ENCODE data around the gene KRT3.

- TF ChIP-seq FOSL1 (IDR thresholded peaks at IDR 0.05; ENCODE audit: low read depth), result no peak
- no peak for TF ChIP-seq SP1 (IDR thresholded peaks at IDR 0.05; ENCODE audit: low read depth)
- TF ChIP-seq EGR1 (IDR thresholded peaks at IDR 0.05; ENCODE audit: low read depth), result no peak
- TF ChIP-seq, protein P1, sequence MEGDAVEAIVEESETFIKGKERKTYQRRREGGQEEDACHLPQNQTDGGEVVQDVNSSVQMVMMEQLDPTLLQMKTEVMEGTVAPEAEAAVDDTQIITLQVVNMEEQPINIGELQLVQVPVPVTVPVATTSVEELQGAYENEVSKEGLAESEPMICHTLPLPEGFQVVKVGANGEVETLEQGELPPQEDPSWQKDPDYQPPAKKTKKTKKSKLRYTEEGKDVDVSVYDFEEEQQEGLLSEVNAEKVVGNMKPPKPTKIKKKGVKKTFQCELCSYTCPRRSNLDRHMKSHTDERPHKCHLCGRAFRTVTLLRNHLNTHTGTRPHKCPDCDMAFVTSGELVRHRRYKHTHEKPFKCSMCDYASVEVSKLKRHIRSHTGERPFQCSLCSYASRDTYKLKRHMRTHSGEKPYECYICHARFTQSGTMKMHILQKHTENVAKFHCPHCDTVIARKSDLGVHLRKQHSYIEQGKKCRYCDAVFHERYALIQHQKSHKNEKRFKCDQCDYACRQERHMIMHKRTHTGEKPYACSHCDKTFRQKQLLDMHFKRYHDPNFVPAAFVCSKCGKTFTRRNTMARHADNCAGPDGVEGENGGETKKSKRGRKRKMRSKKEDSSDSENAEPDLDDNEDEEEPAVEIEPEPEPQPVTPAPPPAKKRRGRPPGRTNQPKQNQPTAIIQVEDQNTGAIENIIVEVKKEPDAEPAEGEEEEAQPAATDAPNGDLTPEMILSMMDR (IDR thresholded peaks at IDR 0.05 in 2 of 3, conservative IDR thresholded peaks at IDR 0.05 in 1 of 3; ENCODE audit: borderline replicate concordance in 1 of 3, insufficient read depth in 1 of 3, low read depth in 2 of 3, low read length in 2 of 3), result no peak
- no peak for TF ChIP-seq EZH2 (IDR thresholded peaks at IDR 0.05)
- TF ChIP-seq SRF (IDR thresholded peaks at IDR 0.05; ENCODE audit: low read depth), result no peak
- no peak for TF ChIP-seq RAD21 (IDR thresholded peaks at IDR 0.05; ENCODE audit: low read depth)
- no peak for TF ChIP-seq ZBTB33 (IDR thresholded peaks at IDR 0.05; ENCODE audit: extremely low read depth, insufficient replicate concordance, low read length)
- no peak for TF ChIP-seq ZFX (IDR thresholded peaks at IDR 0.05)
- TF ChIP-seq SIN3A (IDR thresholded peaks at IDR 0.05; ENCODE audit: low read depth), result no peak
- TF ChIP-seq POLR2A (IDR thresholded peaks at IDR 0.05; ENCODE audit: borderline replicate concordance, extremely low read depth, insufficient read depth, insufficient read length), result no peak
- TF ChIP-seq POLR2AphosphoS5 (IDR thresholded peaks at IDR 0.05; ENCODE audit: low read depth, low read length), result no peak
- TF ChIP-seq CEBPB (IDR thresholded peaks at IDR 0.05; ENCODE audit: low read depth), result no peak
Observed at GRCh38 chr12:52838609-52839435, 42.9 kb upstream of the KRT3 start.

Measured in HCT116 (cell line).